ENCODE data around the gene SHPK. TPM values are rescaled to one million over a fixed set of nuclear protein-coding genes. Genes with fewer than 3 reads are reported as not detected.

The SHPK gene
- total RNA-seq, 1 donor from 2014 or later = 7.8 TPM

DNA sequence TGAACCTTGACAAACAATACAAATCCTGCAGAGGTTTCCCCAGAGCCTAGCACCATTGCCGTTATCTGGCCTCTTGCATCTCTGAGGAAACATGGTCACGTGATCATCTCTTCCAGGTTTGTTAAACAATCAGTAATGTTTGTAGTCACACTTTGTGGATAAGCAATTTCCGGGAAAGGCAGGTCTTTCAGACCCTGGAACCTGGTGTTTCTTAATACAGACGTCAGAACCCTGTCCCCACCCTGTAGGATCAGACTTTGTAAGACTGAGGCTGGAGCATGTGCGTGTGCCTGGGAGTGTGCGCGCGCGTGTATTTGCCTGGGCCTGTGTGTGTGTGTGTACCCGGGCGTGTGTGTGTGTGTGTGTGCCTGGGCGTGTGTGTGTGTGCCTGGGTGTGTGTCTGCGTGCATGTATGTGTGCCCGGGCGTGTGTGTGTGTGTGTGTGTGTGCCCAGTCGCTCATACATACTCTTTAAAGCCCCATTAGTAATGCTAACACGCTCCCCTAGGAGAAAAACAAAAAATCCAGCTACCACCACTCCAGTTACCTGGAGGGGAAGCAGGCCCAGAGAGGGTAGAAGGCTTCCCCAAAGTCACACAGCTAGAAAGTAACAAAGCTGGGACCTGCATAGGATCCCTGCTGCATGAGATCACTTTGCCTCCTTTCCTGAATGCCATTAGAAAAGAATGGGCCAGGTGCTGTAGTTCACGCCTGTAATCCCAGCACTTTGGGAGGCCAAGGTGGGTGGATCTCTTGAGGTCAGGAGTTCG is 5.9 kb upstream of the SHPK start:
- Mint-ChIP-seq H3K27ac (ENCODE audit: unreplicated experiment) (no peak overlapping the region), H3K9me3 (ENCODE audit: unreplicated experiment) (no peaks in the 10 kb centered on the region), H3K4me1 (ENCODE audit: low read depth, unreplicated experiment) (peaks cover 10% of the 10 kb centered on the region), H3K4me3 (ENCODE audit: unreplicated experiment) (no peak overlapping the region), H3K27me3 (ENCODE audit: low read depth, unreplicated experiment) (no peaks in the 10 kb centered on the region), H3K36me3 (ENCODE audit: low read depth, unreplicated experiment) (peaks cover 6% of the 10 kb centered on the region)
- Histone ChIP-seq H3K9me3 (ENCODE audit: insufficient read depth, low read depth, low read length) (no peaks in the 10 kb centered on the region), H3K4me3 (ENCODE audit: insufficient read depth, low read depth, low read length) (no peak overlapping the region), H2AFZ (ENCODE audit: low read depth, low read length) (no peak overlapping the region), H3K79me2 (ENCODE audit: insufficient read depth, low read length) (peaks cover 7% of the 10 kb centered on the region), H3K4me2 (ENCODE audit: low read length) (no peak overlapping the region), H3K4me1 (ENCODE audit: insufficient read depth, low read length) (peaks cover 3% of the 10 kb centered on the region), H3K27ac (ENCODE audit: low read depth, low read length) (no peak overlapping the region), H3K9ac (ENCODE audit: low read length) (no peak overlapping the region), H3K27me3 (ENCODE audit: insufficient read depth, low read length) (no peaks in the 10 kb centered on the region), H3K36me3 (ENCODE audit: insufficient read depth, low read length) (peaks cover 3% of the 10 kb centered on the region), H4K20me1 (ENCODE audit: insufficient read depth, low read length) (peaks cover 5% of the 10 kb centered on the region)
- DNase-seq (ENCODE audit: low read depth) (no peak), FAIRE-seq (no peak)
- TF ChIP-seq EZH2 (IDR thresholded peaks at IDR 0.05; ENCODE audit: insufficient read depth, low read length) (no peak), CTCF (IDR thresholded peaks at IDR 0.05; ENCODE audit: insufficient read depth, low read depth, low read length) (no peak)

- no peaks in the 10 kb centered on the region for H3K27me3 ChIP-seq (ENCODE audit: insufficient read depth, low read length)
- Mint-ChIP-seq H3K27ac (ENCODE audit: unreplicated experiment) (peak overlapping the region; percentile 62), H3K36me3 (ENCODE audit: low read depth, unreplicated experiment) (peaks cover 6% of the 10 kb centered on the region), H3K4me3 (ENCODE audit: unreplicated experiment) (no peak overlapping the region), H3K4me1 (ENCODE audit: low read depth, unreplicated experiment) (peaks cover 10% of the 10 kb centered on the region), H3K27me3 (ENCODE audit: low read depth, unreplicated experiment) (no peaks in the 10 kb centered on the region), H3K9me3 (ENCODE audit: unreplicated experiment) (no peaks in the 10 kb centered on the region)
- no peak for TF ChIP-seq CTCF (IDR thresholded peaks at IDR 0.05; ENCODE audit: insufficient read depth, low read depth, low read length)
- no peak for TF ChIP-seq EZH2 (IDR thresholded peaks at IDR 0.05; ENCODE audit: insufficient read depth, low read length)
- FAIRE-seq (no peak), DNase-seq (ENCODE audit: low read depth) (no peak)
- peaks cover 5% of the 10 kb centered on the region for H4K20me1 ChIP-seq (ENCODE audit: insufficient read depth, low read length)
- H3K4me2 ChIP-seq (ENCODE audit: low read length) = no peak overlapping the region
- no peaks in the 10 kb centered on the region for H3K9me3 ChIP-seq (ENCODE audit: insufficient read depth, low read depth, low read length)
- no peak overlapping the region for H3K9ac ChIP-seq (ENCODE audit: low read length)
- peaks cover 3% of the 10 kb centered on the region for H3K4me1 ChIP-seq (ENCODE audit: insufficient read depth, low read length)
- H2AFZ ChIP-seq (ENCODE audit: low read depth, low read length) = no peak overlapping the region
- no peak overlapping the region for H3K4me3 ChIP-seq (ENCODE audit: insufficient read depth, low read depth, low read length)
- H3K79me2 ChIP-seq (ENCODE audit: insufficient read depth, low read length) = peaks cover 7% of the 10 kb centered on the region
- H3K36me3 ChIP-seq (ENCODE audit: insufficient read depth, low read length) = peaks cover 3% of the 10 kb centered on the region
- no peak overlapping the region for H3K27ac ChIP-seq (ENCODE audit: low read depth, low read length)
Observed at GRCh38 chr17:3641014-3641413, 5.0 kb upstream of the SHPK start.

GRCh38 chr17:3639981-3640596 is 4.0 kb upstream of the SHPK start:
- FAIRE-seq = no peak
- Mint-ChIP-seq H3K27ac (ENCODE audit: unreplicated experiment) (peak overlapping the region; percentile 60), H3K4me1 (ENCODE audit: low read depth, unreplicated experiment) (peaks cover 10% of the 10 kb centered on the region), H3K9me3 (ENCODE audit: unreplicated experiment) (no peaks in the 10 kb centered on the region), H3K27me3 (ENCODE audit: low read depth, unreplicated experiment) (no peaks in the 10 kb centered on the region), H3K36me3 (ENCODE audit: low read depth, unreplicated experiment) (peaks cover 4% of the 10 kb centered on the region), H3K4me3 (ENCODE audit: unreplicated experiment) (no peak overlapping the region)
- H3K27me3 ChIP-seq (ENCODE audit: insufficient read depth, low read length) = no peaks in the 10 kb centered on the region
- peak; percentile 68 for DNase-seq (ENCODE audit: low read depth)
- no peak overlapping the region for H3K4me3 ChIP-seq (ENCODE audit: insufficient read depth, low read depth, low read length)
- H3K27ac ChIP-seq (ENCODE audit: low read depth, low read length) = peak overlapping the region; percentile 36
- peak overlapping the region; percentile 43 for H3K4me2 ChIP-seq (ENCODE audit: low read length)
- H3K4me1 ChIP-seq (ENCODE audit: insufficient read depth, low read length) = peaks cover 7% of the 10 kb centered on the region
- peaks cover 5% of the 10 kb centered on the region for H4K20me1 ChIP-seq (ENCODE audit: insufficient read depth, low read length)
- H3K36me3 ChIP-seq (ENCODE audit: insufficient read depth, low read length) = peaks cover 3% of the 10 kb centered on the region
- no peaks in the 10 kb centered on the region for H3K9me3 ChIP-seq (ENCODE audit: insufficient read depth, low read depth, low read length)
- peaks cover 14% of the 10 kb centered on the region for H3K79me2 ChIP-seq (ENCODE audit: insufficient read depth, low read length)
- H3K9ac ChIP-seq (ENCODE audit: low read length) = no peak overlapping the region
- H2AFZ ChIP-seq (ENCODE audit: low read depth, low read length) = no peak overlapping the region
- no peak for TF ChIP-seq EZH2 (IDR thresholded peaks at IDR 0.05; ENCODE audit: insufficient read depth, low read length)

All from astrocyte (in vitro differentiated cells and primary cell).